ENCODE results near the gene ZMYND8. TPM values are rescaled to one million over a fixed set of nuclear protein-coding genes. Genes with fewer than 3 reads are reported as not detected.

Gene ZMYND8
- total RNA-seq, 1 experiment from 2014 or later = 50.7 TPM

- Histone ChIP-seq H3K4me3 (ENCODE audit: low read depth in 2 of 2, low read length in 2 of 2) (no peak overlapping the region), H3K36me3 (ENCODE audit: control insufficient read depth, insufficient read depth, low read length) (no peaks in the 10 kb centered on the region), H3K4me1 (ENCODE audit: control insufficient read depth, insufficient read depth, low read length) (peaks cover 81% of the 10 kb centered on the region), H3K27me3 (ENCODE audit: control insufficient read depth, insufficient read depth, low read length) (no peaks in the 10 kb centered on the region), H3K9me3 (ENCODE audit: control insufficient read depth, insufficient read depth, low read depth, low read length) (no peaks in the 10 kb centered on the region), H3K27ac (ENCODE audit: low read length) (peak overlapping the region; percentile 99)
- TF ChIP-seq TCF7L2 (IDR thresholded peaks at IDR 0.05; ENCODE audit: low read depth, low read length) (no peak), POLR2AphosphoS5 (IDR thresholded peaks at IDR 0.05; ENCODE audit: low read depth, low read length) (no peak), REST (IDR thresholded peaks at IDR 0.05; ENCODE audit: insufficient read depth in 1 of 2, low read depth in 2 of 2, low read length in 1 of 2) (no peak), SIN3A (IDR thresholded peaks at IDR 0.05; ENCODE audit: borderline replicate concordance, insufficient read depth, low read depth, low read length) (no peak), CTCF (IDR thresholded peaks at IDR 0.05) (no peak)
- ATAC-seq (peak; percentile 39; the same call in 1 of the 2 replicates), DNase-seq (ENCODE audit: low read depth, low spot score) (no peak)
- in situ Hi-C loops (cut with HindIII; ENCODE audit: low pct_unique_long_range_greater_than_20kb, low sequenced_read_pairs) = no loop called here
- intact Hi-C loops (cut with micrococcal nuclease; ENCODE audit: unreplicated experiment) = loop anchor here (10.0 kb wide), 1 partner anchor 61 kb away; no protein-coding TSS in a partner anchor
- ChIA-PET POLR2A (no interaction called here), CTCF (no interaction called here)
- BruUV-seq (replicated peaks) = no TSS peak
Measured at GRCh38 chr20:47336129-47336754, 20.3 kb downstream of the ZMYND8 start.

GRCh38 chr20:47335251-47336128 is 21.0 kb downstream of the ZMYND8 start:
- H3K27ac ChIP-seq (ENCODE audit: low read length) = peak overlapping the region; percentile 99
- H3K4me1 ChIP-seq (ENCODE audit: control insufficient read depth, insufficient read depth, low read length) = peaks cover 82% of the 10 kb centered on the region
- no peaks in the 10 kb centered on the region for H3K9me3 ChIP-seq (ENCODE audit: control insufficient read depth, insufficient read depth, low read depth, low read length)
- TF ChIP-seq REST (IDR thresholded peaks at IDR 0.05; ENCODE audit: insufficient read depth in 1 of 2, low read depth in 2 of 2, low read length in 1 of 2) (no peak), POLR2AphosphoS5 (IDR thresholded peaks at IDR 0.05; ENCODE audit: low read depth, low read length) (no peak), TCF7L2 (IDR thresholded peaks at IDR 0.05; ENCODE audit: low read depth, low read length) (no peak), CTCF (IDR thresholded peaks at IDR 0.05) (no peak), SIN3A (IDR thresholded peaks at IDR 0.05; ENCODE audit: borderline replicate concordance, insufficient read depth, low read depth, low read length) (no peak)
- DNase-seq (ENCODE audit: low read depth, low spot score) (no peak), ATAC-seq (no peak)
- in situ Hi-C loops (cut with HindIII; ENCODE audit: low pct_unique_long_range_greater_than_20kb, low sequenced_read_pairs) = no loop called here
- H3K27me3 ChIP-seq (ENCODE audit: control insufficient read depth, insufficient read depth, low read length) = no peaks in the 10 kb centered on the region
- intact Hi-C loops (cut with micrococcal nuclease; ENCODE audit: unreplicated experiment) = loop anchor here (10.0 kb wide), 1 partner anchor 61 kb away; no protein-coding TSS in a partner anchor
- TSS peak; percentile 52 for BruUV-seq (replicated peaks)
- no peaks in the 10 kb centered on the region for H3K36me3 ChIP-seq (ENCODE audit: control insufficient read depth, insufficient read depth, low read length)
- ChIA-PET CTCF (no interaction called here), POLR2A (no interaction called here)
- no peak overlapping the region for H3K4me3 ChIP-seq (ENCODE audit: low read depth in 2 of 2, low read length in 2 of 2)

All from Panc1 (cell line).